A673 (cell line): ENCODE results near the gene OSBPL6. TPM values are rescaled to one million over a fixed set of nuclear protein-coding genes. Genes with fewer than 3 reads are reported as not detected.

Experiments used
- BruUV-seq: library from RNA; stranded (reverse); fragments of 400-500 nt; replicated peaks from 2 replicates; lab custom pipeline; 2021; lab: Mats Ljungman, UMichigan
- CTCF ChIA-PET: fragments of 300-600 bp; sonication (Branson Sonifier 250); formaldehyde crosslinking; loops from one replicate; lab custom pipeline; 2022; ENCODE audit warnings: antibody characterized with exemption; lab: Charles Lee
- POLR2A ChIA-PET: fragments of 300-600 bp; sonication (Branson Sonifier 250); formaldehyde crosslinking; loops from one replicate; lab custom pipeline; 2022; ENCODE audit warnings: antibody characterized with exemption; ENCODE audit not compliant: low non-redundant PET; lab: Charles Lee
- DNase-seq: peaks from one replicate; pipeline ENCODE4 v3.0.0-alpha.2; 2015; ENCODE audit warnings: low spot score
- H3K27ac ChIP-seq: fragments of 200-600 bp; sonication (generic); 2 replicates; pipeline ENCODE4 v1.5.1; 2016; ENCODE audit warnings: mixed run types, low read depth, mild to moderate bottlenecking, mixed read lengths, antibody characterized with exemption, low read length; ENCODE audit not compliant: poor library complexity, severe bottlenecking
- H3K27me3 ChIP-seq: fragments of 200-600 bp; sonication (generic); replicated peaks from 2 replicates; pipeline ENCODE4 v1.6.1; 2017; ENCODE audit warnings: mixed run types, low read depth, mild to moderate bottlenecking, mixed read lengths, antibody characterized with exemption, low read length; ENCODE audit not compliant: insufficient read depth, poor library complexity
- H3K36me3 ChIP-seq: fragments of 200-600 bp; sonication (generic); 2 replicates; pipeline ENCODE4 v1.6.1; 2016; ENCODE audit warnings: mixed run types, mild to moderate bottlenecking, mixed read lengths, antibody characterized with exemption, low read length; ENCODE audit not compliant: insufficient read depth, poor library complexity, severe bottlenecking
- H3K4me1 ChIP-seq: fragments of 200-600 bp; sonication (generic); 2 replicates; pipeline ENCODE4 v1.6.1; 2017; ENCODE audit warnings: mixed run types, mild to moderate bottlenecking, mixed read lengths, antibody characterized with exemption, low read length; ENCODE audit not compliant: insufficient read depth, poor library complexity, severe bottlenecking
- H3K4me3 ChIP-seq: fragments of 200-600 bp; sonication (generic); 2 replicates; pipeline ENCODE4 v1.5.1; 2016; ENCODE audit warnings: low read depth, mixed run types, mild to moderate bottlenecking, mixed read lengths, low read length; ENCODE audit not compliant: poor library complexity, severe bottlenecking
- H3K9me3 ChIP-seq: fragments of 200-600 bp; sonication (generic); 2 replicates; pipeline ENCODE4 v1.6.1; 2016; ENCODE audit warnings: mixed run types, low read depth, mild to moderate bottlenecking, mixed read lengths, antibody characterized with exemption, low read length; ENCODE audit not compliant: poor library complexity, severe bottlenecking
- CTCF ChIP-seq: fragments of 300-800, 200-600 bp; sonication (generic); conservative IDR thresholded peaks from 2 replicates; pipeline ENCODE4 v1.5.1; 2017; ENCODE audit warnings: low read depth, mild to moderate bottlenecking, antibody characterized with exemption, low read length, moderate library complexity, mixed read lengths
- EZH2 ChIP-seq: fragments of 200-600 bp; sonication (generic); IDR thresholded peaks from 2 replicates; pipeline ENCODE4 v1.6.1; 2017; ENCODE audit warnings: borderline replicate concordance, low read depth, mild to moderate bottlenecking, mixed read lengths, antibody characterized with exemption, low read length; ENCODE audit not compliant: poor library complexity, severe bottlenecking
- intact Hi-C: fragments of 100-400 bp; cut with micrococcal nuclease; formaldehyde crosslinking; loops from one replicate; pipeline ENCODE4 v1.10.0; 2022; ENCODE audit not compliant: unreplicated experiment
- total RNA-seq: library from RNA; stranded (reverse); gene quantifications from 2 replicates; pipeline ENCODE4 v1.2.3, GENCODE V29; 2021

Gene OSBPL6
- total RNA-seq, 1 experiment from 2014 or later: 19.3 TPM

GRCh38 chr2:178208817-178209216 is 14.5 kb downstream of the OSBPL6 start:
- intact Hi-C loops: no loop called here
- H3K4me1 ChIP-seq: peaks cover 57% of the 10 kb centered on the region

GRCh38 chr2:178211460-178211859 is 17.1 kb downstream of the OSBPL6 start:
- Histone ChIP-seq H3K27me3 (no peaks in the 10 kb centered on the region), H3K9me3 (no peaks in the 10 kb centered on the region), H3K4me1 (peaks cover 32% of the 10 kb centered on the region), H3K36me3 (no peaks in the 10 kb centered on the region), H3K4me3 (no peak overlapping the region), H3K27ac (peak overlapping the region; percentile 66)
- TF ChIP-seq CTCF: no peak
- TF ChIP-seq EZH2: no peak
- DNase-seq: no peak
- BruUV-seq: no TSS peak
- ChIA-PET POLR2A (no interaction called here), CTCF (no interaction called here)
- intact Hi-C loops: no loop called here

More at GRCh38 chr2:178208817-178209216, 14.5 kb downstream of the OSBPL6 start:
- TF ChIP-seq EZH2: no peak
- peak; percentile 66 for TF ChIP-seq CTCF
- H3K27ac ChIP-seq: no peak overlapping the region
- CTCF ChIA-PET: no interaction called here
- POLR2A ChIA-PET: no interaction called here
- no peaks in the 10 kb centered on the region for H3K9me3 ChIP-seq
- DNase-seq: peak; percentile 22
- no peaks in the 10 kb centered on the region for H3K27me3 ChIP-seq
- no peak overlapping the region for H3K4me3 ChIP-seq
- H3K36me3 ChIP-seq: no peaks in the 10 kb centered on the region
- BruUV-seq: no TSS peak

DNA sequence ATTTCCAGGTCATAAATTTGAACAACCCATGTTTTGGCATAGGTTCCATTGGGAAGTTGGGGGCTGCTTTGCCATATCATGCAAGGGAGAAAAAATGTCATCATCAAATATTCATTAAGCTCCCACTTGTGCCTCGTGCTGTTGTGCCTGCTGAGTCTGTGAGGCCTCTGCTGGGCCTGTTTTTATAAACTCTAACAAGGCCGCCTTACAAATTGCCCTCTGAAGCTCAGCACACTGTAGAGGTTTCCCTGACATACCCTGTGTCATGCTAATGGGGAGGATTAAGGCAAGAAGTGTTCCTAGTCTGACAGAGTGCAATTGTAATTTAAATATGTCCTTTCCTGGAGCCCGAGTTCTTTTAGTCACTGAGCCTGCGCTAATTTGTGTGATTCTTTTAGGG is 17.6 kb downstream of the OSBPL6 start:
- TF ChIP-seq EZH2: no peak
- TF ChIP-seq CTCF: no peak
- Histone ChIP-seq H3K27me3 (no peaks in the 10 kb centered on the region), H3K27ac (peak overlapping the region; percentile 66), H3K9me3 (no peaks in the 10 kb centered on the region), H3K4me1 (peaks cover 29% of the 10 kb centered on the region), H3K36me3 (no peaks in the 10 kb centered on the region), H3K4me3 (no peak overlapping the region)
- no TSS peak for BruUV-seq
- DNase-seq: peak; percentile 90
- CTCF ChIA-PET: interaction anchor here (0.8 kb wide), 1 partner anchor 100 kb away, joined by 3 read pairs; the partner anchor contains the start of gene RBM45
- intact Hi-C loops: no loop called here
- POLR2A ChIA-PET: no interaction called here
